HG03558 (cell line): Measurements from ENCODE around the gene ZC3H8.

Source experiments
- ATAC-seq: cut with Tn5 transposase; IDR thresholded peaks from one replicate; pipeline ENCODE4 v1.9.1; 2021; ENCODE audit warnings: moderate number of reproducible peaks; ENCODE audit not compliant: unreplicated experiment; ENCODE audit errors: extremely low read depth

Gene ZC3H8

GRCh38 chr2:112168422-112169124 is 86.3 kb downstream of the ZC3H8 start:
- no peak for ATAC-seq

- no peak for ATAC-seq
Measured at GRCh38 chr2:112166806-112167499, 87.9 kb downstream of the ZC3H8 start.

DNA sequence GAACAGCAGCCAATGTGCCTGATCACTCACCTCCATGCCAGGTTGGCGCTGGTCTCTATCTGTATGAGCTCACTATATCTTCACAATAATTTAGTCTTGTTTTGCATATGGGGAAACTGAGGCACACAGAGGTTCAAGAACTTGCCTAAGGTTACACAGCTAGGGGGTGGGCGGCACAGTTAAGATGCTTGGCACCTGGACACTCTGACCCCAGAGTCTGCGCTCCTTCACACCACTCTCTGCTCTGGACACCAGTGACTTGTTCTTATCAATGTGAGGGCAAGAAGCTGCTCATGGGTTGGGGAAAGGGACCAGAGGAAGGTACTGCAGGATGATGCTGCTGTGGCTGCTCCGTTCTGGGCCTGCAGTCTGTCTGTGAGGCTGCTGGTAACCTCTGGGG is 89.5 kb downstream of the ZC3H8 start:
- no peak for ATAC-seq

GRCh38 chr2:112164876-112165275 is 90.0 kb downstream of the ZC3H8 start:
- no peak for ATAC-seq

GRCh38 chr2:112163541-112163981 is 91.3 kb downstream of the ZC3H8 start:
- no peak for ATAC-seq

DNA sequence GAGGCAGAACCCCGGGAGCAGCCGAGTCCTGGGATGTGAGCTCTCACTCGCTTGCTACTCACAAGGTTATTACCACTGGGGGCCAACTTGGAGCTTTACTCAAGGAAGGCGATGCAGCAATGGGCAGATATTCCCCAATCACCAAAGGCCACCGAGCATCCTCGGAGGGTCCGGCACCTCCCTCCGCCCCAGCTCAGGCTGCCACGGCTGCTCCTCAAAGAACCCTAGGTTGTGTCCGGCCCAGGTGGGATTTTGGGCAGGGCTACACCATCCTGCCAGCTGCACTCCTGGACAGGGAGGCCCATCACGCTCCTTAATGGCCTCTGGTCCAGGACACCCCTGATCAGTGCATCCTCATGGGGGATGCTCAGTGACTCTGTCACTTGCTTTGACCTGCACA is 91.9 kb downstream of the ZC3H8 start:
- no peak for ATAC-seq

GRCh38 chr2:112162341-112162740 is 92.5 kb downstream of the ZC3H8 start:
- no peak for ATAC-seq
